NCI-H2171 treated with DMSO at 0.1 percent for 48 hours (cell line): ENCODE measurements around the gene PLA2G1B.

Experiments
- DNase-seq: peaks from one replicate; lab custom pipeline; 2025; lab: John Stamatoyannopoulos, UW

The PLA2G1B gene

DNA sequence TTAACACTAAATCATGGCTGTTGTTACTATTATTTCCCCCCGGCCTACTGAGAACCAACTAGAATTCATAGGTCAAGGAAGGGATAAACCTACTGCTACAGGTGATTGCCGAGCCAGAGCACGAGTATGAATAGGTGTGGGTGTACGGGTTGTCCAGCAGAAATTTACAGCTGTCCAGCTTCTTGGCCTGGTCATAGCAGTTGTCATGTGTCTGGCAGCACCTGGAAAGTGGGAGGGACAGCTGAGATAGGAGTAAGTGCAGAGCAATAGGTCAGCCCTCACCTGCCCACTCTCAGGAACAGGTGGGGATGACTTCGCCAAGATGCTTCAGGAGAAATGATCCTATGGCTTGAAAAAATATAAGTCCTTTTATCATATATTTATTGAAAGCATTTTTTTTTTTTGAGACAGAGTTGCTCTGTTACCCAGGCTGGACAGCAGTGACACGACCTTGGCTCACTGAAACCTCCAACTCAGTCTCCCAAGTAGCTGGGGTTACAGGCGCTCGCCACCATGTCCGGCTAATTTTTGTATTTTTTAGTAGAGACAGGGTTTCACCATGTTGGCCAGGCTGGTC, 2.6 kb downstream of the PLA2G1B start:
- no peak for DNase-seq

DNA sequence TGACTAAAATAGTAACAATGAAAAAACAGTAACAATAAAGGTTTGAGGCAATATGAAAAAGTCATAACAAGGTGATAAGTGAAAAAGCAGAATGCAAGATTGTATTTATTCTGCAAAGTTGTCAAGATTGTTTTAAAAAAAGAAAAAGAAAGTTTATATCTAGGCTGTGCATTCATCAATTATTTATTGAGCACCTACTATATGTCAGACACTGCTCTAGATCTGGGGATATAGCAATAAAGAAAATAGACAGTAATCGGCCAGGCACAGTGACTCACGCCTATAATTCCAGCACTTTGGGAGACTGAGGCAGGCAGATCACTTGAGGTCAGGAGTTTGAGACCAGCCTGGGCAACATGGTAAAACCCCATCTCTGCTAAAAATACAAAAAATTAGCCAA, 3.8 kb downstream of the PLA2G1B start:
- DNase-seq, result no peak

- DNase-seq, result no peak
These were observed 6.0 kb downstream of the PLA2G1B start for GRCh38 chr12:120321382-120322202.

DNA sequence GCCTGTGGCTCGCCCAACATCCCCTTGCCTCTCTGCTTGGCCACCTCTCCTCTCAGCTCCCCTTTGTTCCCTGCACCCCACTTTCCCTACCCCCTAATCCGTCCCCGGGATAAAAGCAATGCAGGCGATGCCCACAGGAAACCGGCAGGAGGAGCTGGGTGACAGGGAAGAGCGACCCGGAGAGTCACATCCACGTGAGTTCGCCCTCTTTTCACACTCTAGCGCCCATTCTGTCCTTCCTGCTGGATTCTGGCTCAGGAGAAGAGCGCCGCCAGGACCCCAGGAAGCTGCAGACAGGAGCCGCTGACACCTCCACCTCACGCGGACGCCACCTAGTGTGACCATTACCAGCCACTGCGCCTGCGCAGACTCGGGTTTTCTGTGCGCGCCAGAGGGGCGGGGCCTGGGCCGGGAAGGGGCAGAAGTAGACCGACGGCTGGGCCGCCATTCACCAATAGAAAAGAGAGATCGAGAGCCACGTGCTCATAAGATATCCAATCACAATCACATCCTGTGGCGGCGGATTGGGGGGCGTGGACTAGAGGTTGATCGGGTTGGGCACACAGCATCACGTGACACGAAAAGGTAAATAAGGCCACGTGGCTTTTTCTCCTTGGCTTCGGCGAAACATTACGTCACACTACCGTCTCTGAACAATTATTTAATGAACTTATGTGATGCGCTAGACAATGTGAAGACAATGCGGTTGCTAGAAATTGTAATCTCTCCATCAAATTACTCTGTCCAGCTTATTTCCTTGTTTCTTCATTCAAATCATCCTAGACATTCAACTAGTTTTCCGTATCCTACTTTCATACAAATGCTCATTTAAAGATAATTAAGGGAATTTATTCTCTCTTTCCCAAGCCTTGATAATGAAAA, 10.1 kb downstream of the PLA2G1B start:
- peak; percentile 100 for DNase-seq

- DNase-seq, result no peak
These were observed 10.8 kb downstream of the PLA2G1B start for GRCh38 chr12:120316798-120317223.

DNA sequence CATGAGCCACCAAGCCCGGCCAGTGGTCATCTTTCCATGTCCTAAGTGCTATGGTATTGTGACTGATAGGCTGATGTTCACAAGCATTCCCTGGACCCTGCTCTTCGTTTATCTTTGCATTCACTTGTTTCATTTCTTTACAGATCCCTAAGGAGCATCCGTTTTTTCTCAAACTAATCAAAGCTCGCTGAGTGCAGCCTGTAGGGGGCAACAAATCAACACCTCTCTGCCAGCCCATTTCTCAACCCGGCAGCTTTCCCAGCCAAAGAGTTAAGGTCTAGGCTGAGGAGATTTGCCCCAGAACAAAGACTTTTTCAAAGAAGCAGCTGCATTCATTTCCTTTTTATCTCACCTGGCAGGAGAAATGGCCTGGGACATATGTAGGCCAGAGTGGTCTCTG, 13.4 kb downstream of the PLA2G1B start:
- no peak for DNase-seq

DNA sequence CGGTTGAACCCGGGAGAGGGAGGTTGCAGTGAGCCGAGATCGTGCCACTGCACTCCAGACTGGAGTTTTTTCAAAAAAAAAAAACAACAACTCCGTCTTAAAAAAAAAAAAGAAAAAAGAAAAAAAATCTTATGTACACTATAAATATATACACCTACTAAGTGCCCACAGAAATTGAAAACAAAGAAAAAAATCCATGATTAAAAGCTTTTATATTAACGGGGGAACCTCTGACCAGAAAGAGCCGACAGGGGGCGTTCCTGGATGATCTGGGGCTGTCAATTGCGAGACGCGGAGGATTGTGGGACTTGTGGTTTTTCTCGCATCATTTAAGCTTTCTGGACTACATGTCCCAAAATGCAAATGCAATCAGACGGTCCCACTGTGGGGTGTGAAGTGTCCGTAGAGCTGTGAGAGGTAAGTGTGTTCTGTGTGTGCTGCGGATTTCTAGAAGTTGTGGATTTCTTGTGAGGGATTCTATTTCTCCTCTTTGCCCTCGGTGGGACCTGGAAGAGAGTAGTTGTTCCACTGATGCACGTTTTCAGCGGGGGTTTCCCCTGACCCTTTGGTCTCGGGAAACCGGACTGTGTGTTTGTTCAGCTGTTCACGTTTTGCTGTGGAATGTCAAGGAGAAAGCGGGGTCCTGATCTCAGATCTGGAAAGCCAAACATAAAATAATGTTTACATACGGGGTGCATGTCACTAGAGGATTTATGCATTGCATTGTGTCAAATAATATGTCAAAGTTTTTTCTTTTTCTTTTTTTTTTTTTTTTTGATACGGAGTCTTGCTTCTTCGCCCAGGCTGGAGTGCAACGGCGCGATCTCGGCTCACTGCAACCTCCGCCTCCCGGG, 25.4 kb downstream of the PLA2G1B start, which contains the start of gene SIRT4:
TSS of gene SIRT4 (plus strand) at position 360 of the 854 bp plus-strand sequence. CDS start 1,241 bp downstream, outside the sequence.
- peak; percentile 95 for DNase-seq

GRCh38 chr12:120292661-120293531, 34.7 kb downstream of the PLA2G1B start, which contains the start of gene RNU4-1:
Gene RNU4-1, minus strand, starts transcription at chr12:120293237.
- DNase-seq, result peak; percentile 98

DNA sequence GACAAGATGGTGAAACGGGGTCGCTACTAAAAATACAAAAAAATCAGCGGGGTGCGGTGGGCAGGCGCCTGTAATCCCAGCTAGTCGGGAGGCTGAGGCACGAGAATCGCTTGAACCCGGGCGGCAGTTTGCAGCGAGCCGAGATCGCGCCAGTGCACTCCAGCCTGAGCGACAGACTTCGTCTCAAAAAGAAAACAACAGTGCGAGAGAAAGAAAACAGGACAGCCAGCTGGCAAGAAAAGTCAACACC, 35.2 kb downstream of the PLA2G1B start:
- no peak for DNase-seq

DNA sequence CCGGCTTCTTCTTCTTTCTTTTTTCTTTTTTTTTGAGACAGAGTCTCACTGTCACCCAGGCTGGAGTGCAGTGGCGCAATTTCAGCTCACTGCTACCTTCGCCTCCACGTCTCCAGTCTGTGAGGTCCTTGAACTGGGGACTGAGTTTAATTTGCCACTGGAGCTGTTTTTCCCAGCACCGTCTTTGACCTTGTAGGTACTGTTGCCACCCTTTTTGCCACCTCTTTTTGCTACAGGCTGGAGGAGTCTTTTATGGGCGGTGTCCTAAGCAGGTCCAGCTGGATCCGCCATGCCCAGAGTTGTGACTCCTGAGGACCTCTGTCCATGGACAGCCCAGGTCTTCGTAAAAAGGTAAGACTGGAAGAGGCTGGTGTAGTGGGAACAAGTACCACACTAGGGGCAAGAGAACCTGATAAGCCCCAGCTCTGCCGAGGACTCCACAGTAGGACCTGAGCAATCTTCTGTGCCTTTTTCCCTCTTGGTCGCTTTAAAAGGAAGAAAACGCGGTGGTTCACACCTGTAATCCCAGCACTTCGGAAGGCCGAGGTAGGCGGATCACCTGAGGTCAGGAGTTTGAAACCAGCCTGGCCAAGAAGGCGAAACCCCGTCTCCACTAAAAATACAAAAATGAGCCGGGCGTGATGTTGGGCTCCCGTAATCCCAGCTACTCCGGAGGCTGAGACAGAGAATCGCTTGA, 36.8 kb downstream of the PLA2G1B start:
- DNase-seq, result peak; percentile 82

DNA sequence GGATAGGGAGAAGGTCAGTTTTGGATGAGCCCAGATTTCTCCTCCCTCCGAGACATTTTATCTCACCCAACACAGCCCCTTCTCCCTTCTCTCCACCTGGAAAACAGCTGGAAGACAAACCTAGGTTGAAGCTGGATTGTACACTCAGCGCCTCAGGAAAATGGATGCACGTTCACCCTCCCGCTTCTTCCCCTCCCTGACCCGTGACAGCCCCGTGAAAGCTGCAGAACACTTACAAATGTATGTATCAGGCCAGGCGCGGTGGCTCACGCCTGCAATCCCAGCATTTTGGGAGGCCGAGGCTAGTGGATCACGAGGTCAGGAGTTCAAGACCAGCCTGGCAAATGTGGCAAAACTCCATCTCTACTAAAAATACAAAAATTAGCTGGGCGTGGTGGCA, 40.1 kb downstream of the PLA2G1B start:
- no peak for DNase-seq

DNA sequence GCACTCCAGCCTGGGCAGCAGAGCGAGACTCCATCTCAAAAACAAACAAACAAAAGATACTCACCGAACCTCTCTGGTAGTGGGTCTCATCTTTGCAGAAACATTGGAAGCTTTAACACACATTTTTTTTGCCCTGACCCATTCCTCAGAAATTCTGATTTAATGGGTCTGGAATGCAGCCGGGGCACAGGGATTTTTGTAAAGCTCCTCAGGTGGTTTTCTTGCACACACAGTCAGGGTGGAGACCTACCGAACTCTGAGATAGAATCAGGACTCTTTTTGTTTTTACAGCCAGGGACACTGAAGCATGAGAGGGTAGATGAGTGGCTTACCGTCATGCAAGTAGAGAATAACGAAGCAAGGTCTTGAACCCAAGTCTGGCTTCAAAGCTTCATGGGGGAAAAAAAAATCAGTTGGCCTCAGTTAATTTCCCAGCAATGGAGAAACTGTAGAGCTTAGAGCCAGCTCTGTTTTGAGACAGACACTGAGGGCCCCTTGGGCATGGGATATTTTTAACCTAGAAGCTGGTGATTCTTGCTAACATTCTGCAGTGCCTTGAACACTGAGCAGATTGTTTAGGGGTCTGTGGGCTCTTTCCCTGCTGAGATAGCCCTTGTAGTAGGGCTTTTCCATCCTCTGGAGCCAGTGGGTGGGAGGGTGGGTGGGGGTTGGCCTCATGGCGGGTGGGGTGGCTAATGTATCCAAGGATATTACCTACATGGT, 40.6 kb downstream of the PLA2G1B start:
- no peak for DNase-seq

GRCh38 chr12:120284381-120284780, 43.2 kb downstream of the PLA2G1B start:
- no peak for DNase-seq

DNA sequence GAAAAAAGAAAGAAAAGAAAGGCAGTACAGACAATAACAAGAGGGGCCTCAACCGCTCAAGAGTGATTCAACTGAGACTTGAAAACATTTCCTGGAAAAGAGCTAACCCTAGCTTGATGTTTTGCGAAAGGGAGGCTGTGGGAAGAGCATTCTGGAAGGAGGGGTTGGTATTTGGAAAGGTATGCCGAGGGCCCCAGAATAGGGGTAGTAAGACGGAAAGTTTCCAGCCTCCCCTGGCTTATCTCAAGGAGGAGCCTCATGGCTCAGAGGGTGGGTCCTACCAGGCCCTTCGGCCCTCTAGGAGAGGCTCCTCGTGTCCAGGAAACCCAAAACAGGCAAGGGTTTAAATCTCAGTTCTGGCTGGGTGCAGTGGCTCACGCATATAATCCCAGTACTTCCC, 44.3 kb downstream of the PLA2G1B start:
- no peak for DNase-seq

GRCh38 chr12:120278137-120279069, 49.2 kb downstream of the PLA2G1B start:
- no peak for DNase-seq

- no peak for DNase-seq
These were observed 50.8 kb downstream of the PLA2G1B start for GRCh38 chr12:120276734-120277133.
